Transverse colon (tissue), 4 donors: ENCODE results near the gene ABLIM2.

ENCODE experiments used
- CTCF ChIP-seq, 5 experiments: fragments of 200-600 bp in 3 of 5; fragments of 450-650 bp in 2 of 5; sonication (generic) in 3 of 5; IDR thresholded peaks; 1 replicate in 2 of 5; 2 replicates in 3 of 5; pipeline ENCODE4 v1.5.1; 2016 to 2017; ENCODE audit warnings: antibody characterized with exemption in 5 of 5, inconsistent platforms in 3 of 5, mild to moderate bottlenecking in 2 of 5, moderate library complexity in 1 of 5
- EP300 ChIP-seq: sonication (generic); formaldehyde crosslinking; IDR thresholded peaks from one replicate; pipeline ENCODE4 v1.6.1; 2017; ENCODE audit warnings: antibody characterized with exemption, low read depth
- POLR2A ChIP-seq: fragments of 450-650 bp; IDR thresholded peaks from one replicate; pipeline ENCODE4 v1.6.1; 2016; ENCODE audit warnings: antibody characterized with exemption, mild to moderate bottlenecking, moderate library complexity
- POLR2AphosphoS5 ChIP-seq, 3 donors: sonication (generic); formaldehyde crosslinking; IDR thresholded peaks; one replicate each; pipeline ENCODE4 v1.6.1; 2016; ENCODE audit warnings: antibody characterized with exemption in 3 of 3

GRCh38 chr4:8069102-8069752, 89.4 kb downstream of the ABLIM2 start:
- no peak for TF ChIP-seq CTCF (IDR thresholded peaks at IDR 0.05)
- no peak for TF ChIP-seq POLR2A
- no peak for TF ChIP-seq POLR2AphosphoS5 (IDR thresholded peaks at IDR 0.05)
- TF ChIP-seq EP300 = no peak
